NK-92 treated with Interleukin-12 subunit alpha and Interleukin-12 subunit beta, amount 100 ng/mL, for 24 hours (cell line): ENCODE measurements around the gene SLC24A3.

Experiments
- DNase-seq: peaks from one replicate; lab custom pipeline; 2025; lab: John Stamatoyannopoulos, UW

Gene SLC24A3

GRCh38 chr20:19241440-19241839, 29.0 kb downstream of the SLC24A3 start:
- DNase-seq: no peak

- no peak for DNase-seq
These were observed 31.8 kb downstream of the SLC24A3 start for GRCh38 chr20:19244291-19244690.

- DNase-seq: no peak
These were observed 36.9 kb downstream of the SLC24A3 start for GRCh38 chr20:19249106-19249879.

- DNase-seq: no peak
These were observed 37.9 kb downstream of the SLC24A3 start for GRCh38 chr20:19250346-19250745.

- no peak for DNase-seq
These were observed 39.1 kb downstream of the SLC24A3 start for GRCh38 chr20:19251506-19251905.

- DNase-seq: no peak
These were observed 39.5 kb downstream of the SLC24A3 start for GRCh38 chr20:19251958-19252357.

- DNase-seq: no peak
These were observed 40.1 kb downstream of the SLC24A3 start for GRCh38 chr20:19252451-19253120.

GRCh38 chr20:19253316-19253715, 40.9 kb downstream of the SLC24A3 start:
- DNase-seq: no peak

- DNase-seq: no peak
These were observed 41.7 kb downstream of the SLC24A3 start for GRCh38 chr20:19253916-19254820.

GRCh38 chr20:19254956-19255355, 42.5 kb downstream of the SLC24A3 start:
- DNase-seq: no peak

GRCh38 chr20:19256085-19256484, 43.6 kb downstream of the SLC24A3 start:
- no peak for DNase-seq

- no peak for DNase-seq
These were observed 44.6 kb downstream of the SLC24A3 start for GRCh38 chr20:19256906-19257595.

GRCh38 chr20:19257865-19258264, 45.4 kb downstream of the SLC24A3 start:
- no peak for DNase-seq

GRCh38 chr20:19259141-19259591, 46.7 kb downstream of the SLC24A3 start:
- no peak for DNase-seq

- DNase-seq: no peak
These were observed 48.1 kb downstream of the SLC24A3 start for GRCh38 chr20:19260412-19261090.

- no peak for DNase-seq
These were observed 51.7 kb downstream of the SLC24A3 start for GRCh38 chr20:19264191-19264590.

GRCh38 chr20:19265646-19266374, 53.4 kb downstream of the SLC24A3 start:
- no peak for DNase-seq

- DNase-seq: no peak
These were observed 56.0 kb downstream of the SLC24A3 start for GRCh38 chr20:19268426-19268825.

GRCh38 chr20:19269737-19270340, 57.4 kb downstream of the SLC24A3 start:
- no peak for DNase-seq
